GM19463 (cell line): ENCODE measurements around the gene INKA1.
"Not testable (repeated sequence)": the region's sequence is repeated elsewhere in the genome, so short reads cannot be mapped to it uniquely, and the experiment has no call there.

Experiments
- ATAC-seq: cut with Tn5 transposase; IDR thresholded peaks from one replicate; pipeline ENCODE4 v1.9.1; 2021; ENCODE audit warnings: mild to moderate bottlenecking, moderate library complexity; ENCODE audit not compliant: unreplicated experiment

Gene INKA1

DNA sequence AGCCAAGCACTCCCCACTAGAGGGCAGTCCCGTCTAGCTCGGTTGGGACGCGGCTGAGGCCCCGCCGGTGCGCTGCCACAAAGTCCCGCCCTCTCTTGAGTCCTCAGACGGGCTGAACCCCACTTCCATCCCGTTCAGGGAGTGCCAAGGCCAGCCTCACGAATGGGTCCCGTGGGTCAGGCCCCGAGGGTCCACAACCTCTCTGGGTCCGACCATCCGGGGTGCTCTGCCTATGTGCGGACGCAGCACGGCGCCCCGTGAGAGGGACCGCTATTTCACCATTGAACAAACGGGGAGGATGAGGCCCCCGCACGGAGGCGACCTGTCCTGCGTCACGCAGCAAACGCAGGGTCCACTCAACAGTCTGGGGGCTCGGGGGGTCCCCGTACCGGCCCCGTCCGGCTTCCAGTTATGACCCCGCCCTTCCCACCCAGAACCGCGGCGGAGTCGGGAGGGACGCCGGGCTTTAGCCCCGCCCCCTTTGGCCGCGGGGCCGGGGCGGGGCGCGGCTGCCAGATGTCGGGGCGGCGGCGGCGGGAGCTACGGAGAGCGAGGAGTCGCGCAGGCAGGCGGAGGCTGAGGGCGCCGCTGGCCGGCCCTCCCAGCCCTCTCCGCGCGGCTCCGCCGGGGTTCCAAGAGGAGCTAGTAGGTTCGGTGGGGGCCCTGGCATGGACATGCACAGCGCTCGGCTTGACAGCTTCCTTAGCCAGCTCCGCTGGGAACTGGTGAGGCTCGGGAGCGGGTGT lies at the start of gene INKA1:
TSS of gene INKA1 (plus strand) at position 543 of the 746 bp plus-strand sequence. CDS start at position 675, 132 bp downstream.
- peak; percentile 59 for ATAC-seq

DNA sequence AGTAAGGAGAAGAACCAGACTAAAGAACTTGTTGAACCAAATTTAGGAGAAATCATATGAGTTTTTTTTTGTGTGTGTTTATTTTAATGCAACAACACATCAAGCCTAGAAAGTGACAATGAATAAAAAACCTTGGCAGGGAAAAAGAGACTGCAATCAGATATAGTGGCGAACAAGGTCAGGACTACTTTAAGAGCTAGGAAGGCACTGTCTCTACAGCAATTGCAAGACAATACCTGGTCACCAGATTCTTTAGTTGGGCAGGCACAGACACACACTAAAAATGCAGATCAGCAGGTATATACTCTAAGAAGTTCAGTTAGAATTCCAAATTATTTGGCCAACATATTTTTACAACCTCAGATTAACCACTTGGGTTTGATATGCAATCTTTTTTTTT lies 48.5 kb upstream of the INKA1 start:
- no peak for ATAC-seq

DNA sequence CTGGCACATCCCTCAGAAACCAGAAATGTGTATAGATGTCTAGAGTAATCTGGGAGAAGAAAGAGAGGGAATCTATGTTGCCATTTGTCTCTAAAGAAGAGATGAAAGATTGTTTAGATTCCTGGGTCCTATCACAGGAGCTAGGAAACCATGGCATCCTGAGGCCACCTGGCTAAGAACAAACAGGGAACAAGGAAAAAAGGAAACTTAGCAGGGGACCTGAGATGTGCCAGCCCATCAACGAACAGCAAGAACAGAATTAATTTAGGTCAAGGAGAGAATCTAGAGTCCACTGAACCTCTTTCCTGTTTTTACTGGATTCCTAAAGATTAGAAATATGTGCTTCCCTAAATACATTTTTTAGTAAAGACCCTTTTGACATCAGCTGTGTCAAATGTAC lies 47.0 kb upstream of the INKA1 start:
- ATAC-seq, result no peak

DNA sequence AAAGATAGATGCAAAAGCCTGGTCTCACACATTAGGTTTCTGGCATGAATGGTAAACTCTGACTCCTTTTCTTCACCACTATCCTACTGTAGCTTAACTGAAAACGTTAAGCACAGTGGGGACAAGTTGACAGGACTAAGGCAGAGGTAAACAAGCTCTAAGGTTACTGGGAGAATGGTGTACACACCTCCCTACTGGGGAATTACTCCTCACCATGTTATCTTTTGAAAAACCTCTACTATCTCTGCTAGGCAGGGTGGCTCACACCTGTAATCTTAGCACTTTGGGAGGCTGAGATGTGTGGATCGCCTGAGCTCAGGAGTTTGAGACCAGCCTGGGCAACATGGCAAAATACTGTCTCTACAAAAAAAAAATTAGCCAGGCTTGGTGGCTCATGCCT lies 45.9 kb upstream of the INKA1 start:
- ATAC-seq, result no peak

DNA sequence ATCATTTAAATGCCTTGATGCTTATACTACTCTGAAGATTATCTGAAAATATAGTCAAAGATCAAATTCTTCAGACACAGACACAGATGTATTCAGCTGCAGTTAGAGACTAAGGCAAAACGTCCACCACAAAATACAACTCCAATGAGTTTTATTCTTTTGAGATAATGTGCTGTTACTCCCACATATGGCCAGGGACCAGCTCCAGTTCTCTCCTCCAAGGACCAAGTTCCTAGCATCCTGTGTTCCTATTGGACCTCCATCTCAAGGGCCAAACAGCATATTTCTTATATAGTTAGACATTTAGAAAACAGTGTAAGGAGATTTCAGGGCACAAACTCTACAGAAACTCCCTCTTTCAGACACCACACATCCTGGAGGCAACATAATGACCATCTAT lies 43.8 kb upstream of the INKA1 start:
- ATAC-seq, result no peak

DNA sequence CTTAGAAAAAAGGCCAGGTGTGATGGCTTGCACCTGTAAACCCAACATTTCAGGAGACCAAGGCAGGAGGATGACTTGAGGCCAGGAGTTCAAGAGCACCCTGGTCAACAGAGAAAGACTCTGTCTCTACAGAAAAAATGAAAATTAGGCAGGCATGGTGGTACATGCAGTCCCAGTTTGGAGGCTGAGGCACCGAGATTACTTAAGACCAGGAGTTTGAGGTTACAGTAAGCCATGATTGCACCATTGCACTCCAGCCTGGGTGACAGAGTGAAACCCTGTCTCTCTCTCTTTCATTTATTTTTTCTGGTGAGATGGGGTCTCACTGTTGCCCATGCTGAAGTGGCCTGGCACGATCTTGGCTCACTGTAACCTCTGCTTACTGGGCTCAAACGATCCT lies 41.4 kb upstream of the INKA1 start:
- no peak for ATAC-seq

DNA sequence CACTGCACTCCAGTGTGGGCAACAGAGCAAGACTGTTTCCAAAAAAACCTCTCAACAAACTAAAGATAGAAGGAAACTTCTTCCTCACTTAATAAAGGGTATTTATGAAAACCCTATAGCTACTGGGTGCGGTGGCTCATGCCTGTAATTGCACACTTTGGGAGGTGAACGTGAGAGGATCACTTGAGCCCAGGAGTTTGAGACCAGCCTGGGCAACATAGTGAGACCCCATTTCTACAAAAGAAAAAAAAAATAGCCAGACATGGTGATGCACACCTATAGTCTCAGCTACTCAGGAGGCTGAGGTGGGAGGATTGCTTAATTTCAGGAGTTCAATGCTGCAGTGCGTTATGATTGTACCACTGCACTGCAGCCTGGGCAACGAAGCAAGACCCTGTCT lies 39.1 kb upstream of the INKA1 start:
- no peak for ATAC-seq

DNA sequence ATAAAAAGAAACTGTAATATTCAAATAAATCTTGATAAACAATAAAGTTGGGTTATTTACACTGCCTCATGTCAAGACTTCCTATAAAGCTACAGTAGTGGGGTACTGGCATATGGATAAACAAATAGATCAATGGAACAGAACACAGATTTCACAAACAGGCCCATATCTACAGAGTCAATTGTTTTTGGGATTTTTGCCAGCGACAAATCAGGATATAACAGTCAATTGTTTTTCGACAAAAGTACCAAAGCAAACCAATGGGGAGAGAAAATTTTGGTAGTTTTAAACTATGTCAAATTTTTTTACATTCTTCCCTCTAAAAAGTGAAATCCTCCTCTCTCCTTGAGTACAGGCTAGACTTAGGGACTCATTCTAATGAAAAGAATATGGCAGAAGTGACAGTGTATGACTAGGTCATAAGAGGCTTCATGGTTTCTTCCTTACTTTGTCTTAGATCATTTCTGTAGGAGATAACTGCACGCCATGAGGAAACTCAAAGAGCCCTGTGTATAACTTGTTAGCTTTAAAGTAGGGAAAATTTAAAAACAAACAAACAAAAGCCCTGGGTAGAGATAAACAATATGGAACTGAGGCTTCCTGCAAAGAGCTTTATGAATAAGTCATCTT lies 33.7 kb upstream of the INKA1 start:
- no peak for ATAC-seq

DNA sequence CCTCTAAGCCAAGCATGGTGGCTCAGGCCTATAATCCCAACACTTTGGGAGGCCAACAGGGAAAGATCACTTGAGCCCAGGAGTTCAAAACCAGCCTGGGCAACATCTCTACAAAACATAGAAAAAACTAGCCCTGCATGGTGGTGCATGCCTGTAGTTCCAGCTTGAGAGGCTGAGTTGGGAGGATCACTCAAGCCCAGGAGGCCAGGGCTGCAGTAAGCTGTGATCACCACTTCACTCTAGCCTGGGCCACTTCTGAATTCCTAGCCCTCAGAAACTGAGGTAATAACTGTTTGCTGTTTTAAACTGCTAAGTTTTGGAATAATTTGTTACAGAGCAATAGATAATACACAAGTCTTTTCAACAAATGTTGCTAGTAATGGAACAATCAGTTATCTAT lies 33.1 kb upstream of the INKA1 start:
- no peak for ATAC-seq

DNA sequence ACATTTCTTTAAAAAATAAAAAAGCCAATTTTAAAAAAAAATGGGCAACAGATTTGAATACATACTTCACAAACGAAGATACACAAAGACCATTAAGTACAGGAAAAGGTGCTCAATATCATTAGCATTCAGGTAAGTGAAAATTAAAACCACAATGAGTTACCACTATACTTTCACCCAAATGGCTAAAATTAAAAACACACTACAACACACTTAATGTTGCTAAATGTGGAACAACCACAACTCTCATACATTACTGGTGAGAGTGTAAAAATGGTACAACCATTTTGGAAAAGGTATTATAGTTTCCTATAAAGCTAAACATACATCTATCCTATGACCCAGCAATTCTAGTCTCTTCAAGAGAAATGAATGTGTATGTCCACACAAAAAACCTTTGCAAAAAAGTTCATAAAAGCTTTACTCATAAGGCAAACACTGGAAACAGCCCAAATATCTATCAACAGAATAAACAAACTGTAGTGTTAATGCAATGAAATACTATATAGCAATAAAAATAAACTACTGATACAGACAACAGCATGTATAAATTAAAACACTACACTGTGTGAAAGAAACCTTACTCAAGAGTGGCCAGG lies 31.6 kb upstream of the INKA1 start:
- no peak for ATAC-seq

DNA sequence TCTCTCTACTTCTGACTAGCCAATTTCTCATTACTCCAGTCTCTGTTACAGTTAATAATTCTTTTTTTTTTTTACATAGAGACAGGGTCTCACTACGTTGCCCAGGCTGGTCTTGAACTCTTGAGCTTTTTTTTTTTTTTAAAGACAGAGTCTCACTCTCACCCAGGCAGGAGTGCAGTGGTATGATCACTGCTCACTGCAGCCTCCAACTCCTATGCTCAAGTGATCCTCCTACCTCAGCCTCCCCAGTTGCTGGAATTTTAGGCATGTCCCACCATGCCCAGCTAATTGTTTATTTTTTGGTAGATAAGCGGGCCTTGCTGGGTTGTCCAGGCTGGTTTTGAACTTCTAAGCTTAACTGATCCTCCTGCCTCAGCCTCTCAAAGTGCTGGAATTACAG lies 30.4 kb upstream of the INKA1 start:
- no peak for ATAC-seq

DNA sequence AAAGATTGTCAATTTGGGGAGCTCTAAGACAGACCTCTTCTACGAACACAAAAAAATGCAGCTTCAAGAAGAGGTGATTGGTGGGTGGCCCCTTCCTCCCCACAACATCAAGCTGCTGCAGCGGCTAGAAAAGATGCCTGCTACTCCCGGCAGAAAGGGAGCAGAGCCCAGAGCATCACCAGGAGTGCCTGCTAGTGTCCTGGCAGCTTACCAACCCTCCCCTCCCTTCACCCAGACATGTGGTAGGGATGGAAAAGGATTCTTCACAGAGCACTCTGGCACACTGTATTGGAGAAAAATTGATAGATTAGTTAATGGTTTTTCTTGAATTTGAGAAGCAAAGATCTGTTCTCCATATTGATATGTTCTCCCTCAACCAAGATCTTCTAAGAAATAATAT lies 27.5 kb upstream of the INKA1 start:
- ATAC-seq, result no peak

DNA sequence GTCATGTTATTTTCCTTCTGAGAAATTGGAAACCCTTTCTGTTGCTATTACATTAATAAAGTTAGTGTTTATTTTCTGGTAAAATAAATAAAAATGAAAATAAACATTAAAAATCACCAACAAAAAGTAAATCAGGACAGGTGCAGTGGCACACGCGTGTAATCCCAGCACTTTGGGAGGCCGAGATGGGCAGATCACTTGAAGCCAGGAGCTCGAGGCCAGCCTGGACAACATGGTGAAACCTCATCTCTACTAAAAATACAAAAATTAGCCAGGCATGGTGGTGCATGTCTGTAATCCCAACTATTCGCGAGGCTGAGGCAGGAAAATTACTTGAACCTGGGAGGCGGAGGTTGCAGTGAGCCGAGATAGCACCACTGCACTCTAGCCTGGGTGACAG lies 27.0 kb upstream of the INKA1 start:
- ATAC-seq, result not testable (repeated sequence)

DNA sequence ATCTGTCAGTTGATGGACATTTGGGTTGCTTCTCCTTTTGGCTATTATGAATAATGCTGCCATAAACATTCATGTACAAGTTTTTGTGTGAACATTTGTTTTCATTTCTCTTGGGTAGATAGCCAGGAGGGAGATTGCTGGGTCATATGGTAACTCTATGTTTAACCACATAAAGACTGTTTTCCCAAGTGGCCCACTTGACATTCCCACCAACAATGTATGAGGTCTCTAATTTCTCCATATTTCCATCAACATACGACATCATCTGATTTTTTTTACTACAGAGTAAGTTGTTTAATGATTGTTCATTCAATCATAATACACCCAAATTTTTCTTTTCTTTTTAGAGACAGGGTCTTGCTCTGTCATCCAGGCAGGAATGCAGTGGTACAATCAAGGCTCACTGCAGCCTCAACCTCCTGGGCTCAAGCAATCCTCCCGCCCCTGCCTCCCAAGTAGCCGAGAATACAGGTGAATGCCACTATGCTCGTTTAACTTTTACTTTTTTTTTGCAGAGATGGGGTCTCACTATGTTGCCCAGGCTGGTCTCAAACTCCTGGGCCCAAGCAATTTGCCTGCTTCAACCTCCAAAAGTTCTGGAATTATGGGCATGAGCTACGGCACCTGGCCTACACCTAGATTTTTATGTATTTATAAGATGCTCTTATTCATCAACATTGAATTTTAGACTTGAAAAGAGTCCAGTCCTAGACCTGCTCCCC lies 23.5 kb upstream of the INKA1 start:
- ATAC-seq, result no peak

DNA sequence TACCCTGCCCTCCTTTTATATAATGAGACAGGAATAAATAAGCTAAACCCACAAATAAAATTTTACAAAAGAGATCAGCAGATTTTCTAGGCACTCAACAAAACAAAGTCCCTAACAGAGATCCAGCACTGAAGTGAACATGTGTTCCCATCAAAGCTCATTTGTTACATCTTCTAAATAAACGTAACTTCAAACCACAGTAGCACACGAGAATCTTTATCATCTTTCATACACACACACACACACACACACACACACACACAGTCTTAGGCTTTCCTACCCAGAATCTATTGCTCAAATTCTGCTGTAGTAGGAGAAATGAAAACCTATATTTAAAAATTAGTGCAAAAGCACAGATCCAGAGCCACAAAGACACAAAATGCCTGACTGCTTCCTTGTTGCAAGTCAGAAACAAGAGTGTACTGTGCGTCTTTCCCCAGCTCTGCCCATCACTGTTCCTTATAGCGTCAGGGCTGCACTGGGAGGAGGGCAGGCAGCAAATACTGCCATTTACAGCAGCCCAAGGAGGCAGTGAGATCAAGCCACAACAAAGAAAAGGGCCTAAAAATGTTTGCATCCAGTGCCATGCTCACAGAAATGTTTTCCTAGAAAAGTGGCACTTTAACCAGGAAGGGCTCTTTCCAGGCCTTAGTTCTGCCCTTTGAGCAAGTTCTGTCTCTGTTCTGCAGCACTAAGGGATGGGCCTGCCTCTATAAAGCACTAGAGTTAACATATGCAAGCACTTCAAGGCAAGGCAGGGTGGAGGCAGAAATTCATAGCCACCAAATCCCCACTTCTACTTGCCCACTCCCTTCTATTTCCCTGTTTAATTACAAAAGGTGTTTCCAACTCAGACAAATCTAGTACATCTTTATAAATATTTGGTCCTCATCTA lies 22.7 kb upstream of the INKA1 start:
- no peak for ATAC-seq

DNA sequence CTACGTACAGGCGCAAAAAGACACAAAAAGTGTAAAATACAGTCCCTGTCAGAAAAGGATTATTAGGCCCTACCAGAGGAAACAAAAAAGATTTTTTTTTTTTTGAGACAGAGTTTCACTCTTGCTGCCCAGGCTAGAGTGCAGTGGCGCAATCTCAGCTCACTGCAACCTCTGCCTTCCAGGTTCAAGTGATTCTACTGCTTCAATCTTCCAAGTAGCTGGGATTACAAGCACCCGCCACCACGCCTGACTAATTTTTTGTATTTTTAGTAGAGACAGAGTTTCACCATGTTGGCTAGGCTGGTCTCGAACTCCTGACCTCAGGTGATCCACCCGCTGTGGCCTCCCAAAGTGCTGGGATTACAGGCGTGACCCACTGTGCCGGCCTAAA lies 22.1 kb upstream of the INKA1 start:
- not testable (repeated sequence) for ATAC-seq

DNA sequence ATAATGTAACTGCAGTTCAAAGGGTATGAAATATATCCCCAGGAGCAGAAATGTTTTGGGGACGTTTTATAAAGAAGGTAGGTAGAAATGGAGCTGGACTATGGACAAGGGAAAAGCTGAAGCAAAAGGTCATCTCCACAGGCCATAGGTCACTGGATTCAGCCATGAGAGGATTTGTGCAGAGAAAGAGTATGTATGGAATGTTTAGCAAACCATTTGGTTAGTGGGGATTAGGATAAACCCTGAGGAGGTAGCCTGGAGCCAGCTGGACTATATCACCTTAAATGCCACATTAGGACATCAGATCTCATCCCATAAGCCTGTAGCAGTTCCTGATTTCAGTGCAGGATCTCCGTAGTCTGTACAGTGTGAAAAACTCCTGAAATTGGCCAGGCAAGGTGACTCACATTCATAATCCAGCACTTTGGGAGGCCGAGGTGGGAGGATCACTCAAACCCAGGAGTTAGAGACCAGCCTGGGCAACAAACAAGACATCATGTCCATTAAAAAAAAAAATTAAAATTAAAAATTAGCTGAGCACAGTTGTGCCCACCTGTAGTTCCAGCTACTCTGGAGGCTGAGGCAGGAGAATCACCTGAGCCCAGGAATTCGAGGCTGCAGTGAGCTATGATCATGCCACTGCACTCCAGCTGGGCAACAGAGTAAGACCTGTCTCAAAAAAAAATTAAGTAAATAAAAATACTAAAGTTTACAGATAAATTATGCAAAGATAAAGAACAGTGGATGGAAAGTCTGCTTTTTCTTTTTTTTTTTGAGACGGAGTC lies 21.5 kb upstream of the INKA1 start:
- no peak for ATAC-seq

DNA sequence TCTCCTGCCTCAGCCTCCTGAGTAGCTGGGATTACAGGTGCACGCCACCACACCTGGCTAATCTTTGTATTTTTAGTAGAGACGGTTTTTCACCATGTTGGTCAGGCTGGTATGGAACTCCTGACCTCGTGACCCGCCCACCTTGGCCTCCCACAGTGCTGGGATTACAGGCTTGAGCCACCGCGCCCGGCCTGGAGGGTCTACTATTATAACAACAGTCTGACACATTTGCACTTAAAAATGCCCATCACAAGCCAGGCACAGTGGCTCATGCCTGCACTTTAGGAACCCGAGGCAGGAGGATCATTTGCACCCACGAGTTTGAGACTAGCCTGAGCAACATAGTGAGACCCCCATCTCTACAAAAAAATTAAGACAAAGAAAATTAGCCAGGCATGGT lies 20.8 kb upstream of the INKA1 start:
- ATAC-seq, result not testable (repeated sequence)

DNA sequence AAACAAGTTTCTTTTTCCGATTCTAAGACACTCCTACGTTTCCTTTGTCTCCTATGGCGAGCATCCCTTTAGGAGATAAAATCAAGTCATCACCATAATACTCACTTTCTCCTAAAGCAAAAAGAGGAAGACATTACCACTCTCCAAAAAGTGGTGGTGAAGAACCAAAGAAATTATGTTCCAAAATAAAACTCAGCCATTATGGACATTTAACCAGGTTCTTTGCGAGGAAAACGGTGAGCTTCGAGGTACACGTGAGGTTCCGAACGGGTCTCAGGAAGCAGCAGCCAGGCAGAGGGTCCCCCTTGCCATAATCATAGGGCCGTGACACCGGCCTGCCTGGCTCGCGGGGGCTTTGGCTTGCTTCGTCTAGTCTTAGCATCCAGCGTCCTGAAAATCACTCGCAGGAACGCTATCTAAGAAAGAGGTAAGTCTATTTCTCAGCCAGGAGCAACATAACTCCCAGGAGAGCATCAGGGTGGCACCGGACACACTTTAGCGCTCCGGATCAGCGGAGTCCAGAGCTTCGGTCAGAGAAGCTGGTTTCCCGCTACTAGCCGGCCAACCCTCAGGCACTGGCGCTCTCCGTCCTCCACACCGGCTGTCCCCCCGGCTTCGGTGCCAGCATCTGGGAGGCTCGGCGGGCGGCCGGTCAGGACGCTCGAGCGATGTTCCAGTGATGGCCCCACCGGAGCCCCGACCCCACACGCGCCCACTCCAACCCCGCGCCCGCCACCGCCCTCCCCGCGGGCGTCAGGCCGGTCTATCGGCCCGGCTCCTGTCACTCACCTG lies 17.3 kb upstream of the INKA1 start:
- ATAC-seq, result peak; percentile 30
